H9 (cell line): ENCODE data around the gene PHKA2. TPM values are rescaled to one million over a fixed set of nuclear protein-coding genes. Genes with fewer than 3 reads are reported as not detected.

Source experiments
- DNase-seq: peaks from one replicate; pipeline ENCODE4 v3.0.0-alpha.2; 2017
- H2AFZ ChIP-seq: one replicate; pipeline ENCODE4 v1.6.1; 2013; ENCODE audit warnings: mild to moderate bottlenecking, low read length, control low read depth, moderate library complexity
- H2AK5ac ChIP-seq: 2 replicates; pipeline ENCODE4 v1.6.1; 2013; ENCODE audit warnings: low read length, control low read depth, mixed read lengths; ENCODE audit not compliant: insufficient read length
- H2BK120ac ChIP-seq: one replicate; pipeline ENCODE4 v1.6.1; 2013; ENCODE audit warnings: low read depth, mild to moderate bottlenecking, low read length, control low read depth, inconsistent platforms; ENCODE audit not compliant: poor library complexity, severe bottlenecking
- H2BK12ac ChIP-seq: 2 replicates; pipeline ENCODE4 v1.6.1; 2013; ENCODE audit warnings: low read length, control low read depth, mixed read lengths, low read depth; ENCODE audit not compliant: insufficient read length
- H2BK15ac ChIP-seq: 2 replicates; pipeline ENCODE4 v1.6.1; 2013; ENCODE audit warnings: low read depth, low read length, control low read depth
- H2BK20ac ChIP-seq: one replicate; pipeline ENCODE4 v1.6.1; 2013; ENCODE audit warnings: low read depth, mild to moderate bottlenecking, low read length, control low read depth, inconsistent platforms; ENCODE audit not compliant: poor library complexity, severe bottlenecking
- H2BK5ac ChIP-seq: 2 replicates; pipeline ENCODE4 v1.6.1; 2013; ENCODE audit warnings: low read length, control low read depth, mixed read lengths; ENCODE audit not compliant: insufficient read length
- H3K14ac ChIP-seq: 2 replicates; pipeline ENCODE4 v1.6.1; 2013; ENCODE audit warnings: low read length, control low read depth; ENCODE audit not compliant: insufficient read depth
- H3K18ac ChIP-seq: 2 replicates; pipeline ENCODE4 v1.6.1; 2013; ENCODE audit warnings: low read depth, mild to moderate bottlenecking, mixed read lengths, low read length, control low read depth; ENCODE audit not compliant: insufficient read length
- H3K23ac ChIP-seq: 2 replicates; pipeline ENCODE4 v1.6.1; 2013; ENCODE audit warnings: low read length, control low read depth, mixed read lengths, low read depth; ENCODE audit not compliant: insufficient read length
- H3K23me2 ChIP-seq: 2 replicates; pipeline ENCODE4 v1.6.1; 2013; ENCODE audit warnings: low read depth, mild to moderate bottlenecking, mixed read lengths, low read length, control low read depth; ENCODE audit not compliant: insufficient read length, poor library complexity, severe bottlenecking
- H3K27ac ChIP-seq: 2 replicates; pipeline ENCODE4 v1.5.1; 2013; ENCODE audit warnings: low read length, control low read depth, mixed read lengths, low read depth; ENCODE audit not compliant: insufficient read length
- H3K27me3 ChIP-seq: 2 replicates; pipeline ENCODE4 v1.6.1; 2013; ENCODE audit warnings: low read length, control low read depth, inconsistent platforms; ENCODE audit not compliant: insufficient read depth
- H3K4ac ChIP-seq: 2 replicates; pipeline ENCODE4 v1.6.1; 2013; ENCODE audit warnings: low read depth, mild to moderate bottlenecking, control low read depth, inconsistent platforms, low read length, moderate library complexity
- H3K4me1 ChIP-seq: 2 replicates; pipeline ENCODE4 v1.6.1; 2013; ENCODE audit warnings: low read length, control low read depth, inconsistent platforms; ENCODE audit not compliant: insufficient read depth
- H3K4me2 ChIP-seq: 2 replicates; pipeline ENCODE4 v1.6.1; 2013; ENCODE audit warnings: low read length, control low read depth, mixed read lengths; ENCODE audit not compliant: insufficient read length, insufficient read depth
- H3K56ac ChIP-seq: 2 replicates; pipeline ENCODE4 v1.6.1; 2013; ENCODE audit warnings: low read depth, mild to moderate bottlenecking, mixed read lengths, low read length, control low read depth; ENCODE audit not compliant: insufficient read length
- H3K79me1 ChIP-seq: 2 replicates; pipeline ENCODE4 v1.6.1; 2013; ENCODE audit warnings: low read depth, mild to moderate bottlenecking, moderate library complexity, low read length, control low read depth, inconsistent platforms; ENCODE audit not compliant: insufficient read depth, poor library complexity, severe bottlenecking
- H3K79me2 ChIP-seq: 2 replicates; pipeline ENCODE4 v1.6.1; 2013; ENCODE audit warnings: low read length, control low read depth, inconsistent platforms; ENCODE audit not compliant: insufficient read depth
- H3K9ac ChIP-seq: 2 replicates; pipeline ENCODE4 v1.6.1; 2013; ENCODE audit warnings: low read length, control low read depth, mixed read lengths; ENCODE audit not compliant: insufficient read length; ENCODE audit errors: extremely low read depth
- H3K9me3 ChIP-seq: one replicate; pipeline ENCODE4 v1.6.1; 2013; ENCODE audit warnings: low read depth, low read length, inconsistent platforms; ENCODE audit not compliant: control insufficient read depth
- H3T11ph ChIP-seq: one replicate; pipeline ENCODE4 v1.6.1; 2013; ENCODE audit warnings: mild to moderate bottlenecking, low read length, control low read depth, inconsistent platforms
- H4K20me1 ChIP-seq: one replicate; pipeline ENCODE4 v1.6.1; 2013; ENCODE audit not compliant: control insufficient read depth, insufficient read length, insufficient read depth
- H4K5ac ChIP-seq: 2 replicates; pipeline ENCODE4 v1.6.1; 2013; ENCODE audit warnings: low read depth, mild to moderate bottlenecking, mixed read lengths, low read length, control low read depth; ENCODE audit not compliant: insufficient read length
- H4K8ac ChIP-seq: replicated peaks from 2 replicates; pipeline ENCODE4 v1.6.1; 2013; ENCODE audit warnings: low read length, control low read depth, mixed read lengths, low read depth; ENCODE audit not compliant: insufficient read length
- H4K91ac ChIP-seq: 2 replicates; pipeline ENCODE4 v1.6.1; 2013; ENCODE audit warnings: low read depth, mild to moderate bottlenecking, moderate library complexity, mixed read lengths, low read length, control low read depth; ENCODE audit not compliant: insufficient read length
- H3K27ac Mint-ChIP-seq, 3 experiments: 2 replicates in 2 of 3; 3 replicates in 1 of 3; pipeline ENCODE4 v1.8.0; 2020 to 2021; ENCODE audit warnings: mixed read lengths in 3 of 3, mild to moderate bottlenecking in 1 of 3, moderate library complexity in 1 of 3
- H3K27me3 Mint-ChIP-seq: 2 replicates; pipeline ENCODE4 v1.8.0; 2021; ENCODE audit warnings: low read depth, mild to moderate bottlenecking, moderate library complexity, mixed read lengths
- H3K36me3 Mint-ChIP-seq, 3 experiments: 2 replicates in 2 of 3; 3 replicates in 1 of 3; pipeline ENCODE4 v1.8.0; 2020 to 2021; ENCODE audit warnings: low read depth in 3 of 3, mixed read lengths in 3 of 3; ENCODE audit not compliant: insufficient read depth in 1 of 3
- H3K4me1 Mint-ChIP-seq, 2 experiments: 2 replicates each; pipeline ENCODE4 v1.8.0; 2020; ENCODE audit warnings: mixed read lengths in 2 of 2
- H3K4me3 Mint-ChIP-seq, 2 experiments: 2 replicates in 1 of 2; 3 replicates in 1 of 2; pipeline ENCODE4 v1.8.0; 2020 to 2021; ENCODE audit warnings: mild to moderate bottlenecking in 2 of 2, mixed read lengths in 2 of 2, moderate library complexity in 1 of 2
- H3K9me3 Mint-ChIP-seq, 2 experiments: 2 replicates in 1 of 2; 3 replicates in 1 of 2; pipeline ENCODE4 v1.8.0; 2020; ENCODE audit warnings: mild to moderate bottlenecking in 2 of 2, mixed read lengths in 2 of 2, moderate library complexity in 1 of 2
- CTCF ChIP-seq: fragments of 200-600 bp; sonication (generic); conservative IDR thresholded peaks from 3 replicates; pipeline ENCODE4 v1.8.0; 2021; ENCODE audit warnings: antibody characterized with exemption, mild to moderate bottlenecking
- WGBS: extraction: QIAGEN DNeasy Blood & Tissue Kit; methylation state at CpG from one replicate; pipeline ENCODE4 v1.1.7; 2013; ENCODE audit warnings: missing lambda C conversion rate, low lambda C conversion rate, mixed read lengths; ENCODE audit not compliant: insufficient read length; ENCODE audit errors: extremely low coverage; 5-methylcytosine and 5-hydroxymethylcytosine counted together
- total RNA-seq: library from RNA; stranded (reverse); gene quantifications from 2 replicates; pipeline ENCODE4 v1.2.1, GENCODE V29; 2021

PHKA2 gene
- total RNA-seq, 1 experiment from 2014 or later, result 24.2 TPM

GRCh38 chrX:19024366-19024765 lies 40.5 kb upstream of the PHKA2 start:
- Histone ChIP-seq H3K9me3 (peaks cover 7% of the 10 kb centered on the region), H3K4me2 (no peak overlapping the region), H4K20me1 (no peaks in the 10 kb centered on the region), H4K8ac (no peak overlapping the region), H4K5ac (no peak overlapping the region), H3K9ac (no peak overlapping the region), H2BK120ac (no peak overlapping the region), H3K79me2 (no peaks in the 10 kb centered on the region), H3K4me1 (no peaks in the 10 kb centered on the region), H2AFZ (no peak overlapping the region), H3T11ph (no peak overlapping the region), H2BK5ac (no peak overlapping the region), H2AK5ac (no peak overlapping the region), H3K79me1 (no peaks in the 10 kb centered on the region), H3K18ac (no peak overlapping the region), H4K91ac (no peak overlapping the region), H3K56ac (no peak overlapping the region), H3K27me3 (no peaks in the 10 kb centered on the region), H3K23ac (no peak overlapping the region), H3K14ac (no peak overlapping the region), H3K23me2 (no peaks in the 10 kb centered on the region), H2BK15ac (no peak overlapping the region), H3K27ac (no peak overlapping the region), H3K4ac (no peak overlapping the region), H2BK12ac (no peak overlapping the region), H2BK20ac (no peak overlapping the region)
- H3K27ac Mint-ChIP-seq, result no peak overlapping the region
- no CpG with 5 or more reads among the region's 4 CpGs for WGBS
- no peaks in the 10 kb centered on the region for H3K27me3 Mint-ChIP-seq
- peaks cover 56 to 61% of the 10 kb centered on the region in 2 experiments for H3K9me3 Mint-ChIP-seq
- H3K4me1 Mint-ChIP-seq, result no peaks in the 10 kb centered on the region
- H3K4me3 Mint-ChIP-seq, result no peak overlapping the region; a peak in 1 of 5 replicates
- no peak for TF ChIP-seq CTCF
- H3K36me3 Mint-ChIP-seq, result peaks cover 5 to 10% (median 8%) of the 10 kb centered on the region in 3 experiments; a peak in 5 of 7 replicates
- no peak for DNase-seq
